ENCODE measurements around the gene PUSL1. TPM values are rescaled to one million over a fixed set of nuclear protein-coding genes. Genes with fewer than 3 reads are reported as not detected.

Gene PUSL1
- total and polyA plus RNA-seq, 2 of the 13 experiments (the other 11 are each of a cell fraction or from before 2014, with no cell fraction given) = 8.3 to 22.2 TPM

DNA sequence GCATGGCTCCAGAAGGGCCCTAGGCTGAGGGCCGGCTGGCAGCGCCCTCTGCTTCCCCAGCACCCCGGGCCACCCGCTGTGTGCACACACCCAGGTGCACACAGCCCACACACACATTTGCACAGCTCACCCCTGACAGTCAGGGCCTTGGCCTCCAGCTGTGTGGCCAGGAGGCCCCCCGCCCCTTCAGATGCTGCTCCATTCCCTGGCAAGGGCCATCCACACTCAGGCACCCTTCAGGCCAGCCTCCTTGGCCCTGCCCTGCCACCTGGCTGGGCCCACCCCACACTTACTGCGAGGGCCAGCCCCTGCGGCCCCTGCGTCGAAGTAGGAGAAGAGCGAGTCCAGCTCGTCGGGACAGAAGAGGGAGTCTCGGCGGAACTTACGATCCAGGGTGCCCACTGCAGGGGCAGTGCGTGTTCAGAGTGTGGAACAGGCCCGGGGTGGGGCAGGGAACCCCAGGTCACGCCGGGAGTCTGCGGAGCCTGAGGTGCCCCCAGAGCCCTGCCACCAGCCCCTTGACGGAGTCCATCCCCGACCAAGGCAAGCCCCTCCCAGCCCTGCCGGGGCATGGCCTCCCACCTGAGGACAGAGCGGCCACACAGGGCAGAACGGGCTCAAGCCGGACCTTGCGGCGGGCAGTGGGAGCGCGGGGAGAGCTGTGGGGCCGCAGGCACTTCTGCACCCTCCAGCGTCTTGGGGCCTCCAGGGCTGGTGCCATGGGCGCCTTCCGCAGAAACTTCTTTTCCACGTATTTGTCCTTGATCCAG lies 13.1 kb upstream of the PUSL1 start:
- H4K20me1 ChIP-seq (ENCODE audit: insufficient read depth, low read length) = no peaks in the 10 kb centered on the region
- ChIA-PET CTCF (ENCODE audit: low intra/inter-chr PET ratio, low total read pairs) (no interaction called here), POLR2A (no interaction called here)
- no peaks in the 10 kb centered on the region for H3K9me3 ChIP-seq (ENCODE audit: low read length)
- DNase-seq (ENCODE audit: low spot score) (no peak), ATAC-seq (no peak), FAIRE-seq (no peak)
- BruUV-seq (replicated peaks) = no TSS peak
- intact Hi-C loops (cut with micrococcal nuclease; ENCODE audit: unreplicated experiment) = no loop called here
- no peak overlapping the region for H3K27ac ChIP-seq (ENCODE audit: extremely low read length, insufficient read depth, low read length)
- in situ Hi-C loops (cut with HindIII; ENCODE audit: extremely low pct_ligation_motif_present, low pct_unique_long_range_greater_than_20kb) = no loop called here
- TF ChIP-seq SP2 (CRISPR knock-in tag; IDR thresholded peaks at IDR 0.05) = no peak
- no peak for TF ChIP-seq MAFG (CRISPR knock-in tag; IDR thresholded peaks at IDR 0.05)
- TF ChIP-seq, protein P1, sequence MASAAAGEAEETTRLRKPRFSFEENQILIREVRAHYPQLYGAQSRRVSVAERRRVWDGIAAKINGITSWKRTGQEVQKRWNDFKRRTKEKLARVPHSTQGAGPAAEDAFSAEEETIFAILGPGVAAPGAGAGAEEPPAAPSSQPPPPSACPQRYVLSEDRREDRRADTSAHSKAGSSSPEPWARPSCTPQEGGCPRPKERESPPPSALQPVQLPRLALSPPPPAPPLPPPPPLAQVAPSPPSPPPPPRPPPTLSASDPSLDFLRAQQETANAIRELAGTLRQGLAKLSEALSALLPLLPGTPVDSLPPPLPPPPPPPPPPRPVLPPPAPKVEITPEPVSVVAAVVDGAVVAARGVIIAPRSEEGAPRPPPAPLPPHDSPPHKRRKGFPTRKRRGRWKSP (CRISPR knock-in tag; IDR thresholded peaks at IDR 0.05) = no peak
- no peak for TF ChIP-seq NFKBIZ (CRISPR knock-in tag; IDR thresholded peaks at IDR 0.05)
- no peak overlapping the region for H3K4me2 ChIP-seq (ENCODE audit: low read depth, low read length)
- peaks cover 4% of the 10 kb centered on the region; the same call in 1 of the 2 replicates for H3K4me1 ChIP-seq (ENCODE audit: insufficient read depth, low read length)
- H3K36me3 ChIP-seq (replicated peaks in 1 of 2; ENCODE audit: control insufficient read depth in 1 of 2, insufficient read depth in 2 of 2, low read length in 2 of 2) = no peaks in the 10 kb centered on the region; a peak in 1 of 5 replicates
- no peak overlapping the region for H3K4me3 ChIP-seq (replicated peaks in 1 of 3; ENCODE audit: insufficient read depth in 1 of 3, low read depth in 2 of 3, low read length in 3 of 3)
- no peak overlapping the region for H2AFZ ChIP-seq (ENCODE audit: low read length)
- H3K9ac ChIP-seq (ENCODE audit: insufficient read depth, low read depth, low read length) = no peak overlapping the region
- WGBS (ENCODE audit: low lambda C conversion rate) = 98% methylated on average over 22 of the region's 35 CpGs
- H3K79me2 ChIP-seq (ENCODE audit: insufficient read depth, low read length) = no peaks in the 10 kb centered on the region
- H3K27me3 ChIP-seq (ENCODE audit: control insufficient read depth in 1 of 2, insufficient read depth in 2 of 2, low read length in 2 of 2) = no peaks in the 10 kb centered on the region; a peak in 1 of 5 replicates

All from HepG2 (cell line).